GM12878 (cell line): Measurements from ENCODE around the gene NET1. TPM values are rescaled to one million over a fixed set of nuclear protein-coding genes. Genes with fewer than 3 reads are reported as not detected.

ENCODE experiments used
- ATAC-seq: fragments of 200-7000 bp; cut with Tn5 transposase; 3 replicates; pipeline ENCODE4 v1.9.1; 2020; ENCODE audit warnings: mild to moderate bottlenecking, moderate library complexity
- BruUV-seq: library from RNA; stranded (reverse); fragments of 400-500 nt; replicated peaks from 2 replicates; lab custom pipeline; 2021; lab: Mats Ljungman, UMichigan
- CTCF ChIA-PET: fragments of 300-600 bp; sonication (Branson Sonifier 250); formaldehyde crosslinking; extraction: SDS; loops from one replicate; lab custom pipeline; 2021; ENCODE audit warnings: inconsistent platforms; lab: Yijun Ruan, JAX
- POLR2A ChIA-PET: fragments of 350-600 bp; formaldehyde crosslinking; extraction: SDS; loops from one replicate; lab custom pipeline; 2021; ENCODE audit warnings: inconsistent platforms; lab: Charles Lee
- RAD21 ChIA-PET: fragments of 300-600 bp; sonication (Branson Sonifier 250); formaldehyde crosslinking; loops from one replicate; lab custom pipeline; 2023; ENCODE audit warnings: antibody characterized with exemption; ENCODE audit not compliant: unreplicated experiment; lab: Charles Lee
- SMC1A ChIA-PET: fragments of 300-600 bp; sonication (Branson Sonifier 250); formaldehyde crosslinking; loops from one replicate; lab custom pipeline; 2023; ENCODE audit not compliant: unreplicated experiment, uncharacterized antibody; lab: Charles Lee
- DNase-seq: peaks from one replicate; pipeline ENCODE4 v3.0.0-alpha.2; 2011; ENCODE audit warnings: low read depth, low spot score
- FAIRE-seq: peaks from 3 replicates; lab custom pipeline; 2011; peaks lifted over from hg19 to GRCh38; lab: Jason Lieb, UNC
- H2AFZ ChIP-seq: 2 replicates; pipeline ENCODE4 v1.6.0; 2011; ENCODE audit warnings: low read depth, low read length, control low read depth; ENCODE audit not compliant: control insufficient read depth
- H3K27ac ChIP-seq: 2 replicates; pipeline ENCODE4 v1.5.1; 2011; ENCODE audit warnings: control low read depth; ENCODE audit not compliant: control insufficient read depth, insufficient read depth
- H3K27me3 ChIP-seq, 2 experiments: replicated peaks in 1 of 2; 2 replicates each; pipeline versions ENCODE4 v1.6.0 to v1.6.1; 2011; ENCODE audit warnings: low read length in 1 of 2; ENCODE audit not compliant: control insufficient read depth in 2 of 2, insufficient read depth in 2 of 2
- H3K36me3 ChIP-seq, 2 experiments: 2 replicates each; pipeline ENCODE4 v1.5.1; 2011; ENCODE audit warnings: low read length in 1 of 2; ENCODE audit not compliant: control insufficient read depth in 2 of 2, insufficient read depth in 2 of 2
- H3K4me1 ChIP-seq: 2 replicates; pipeline ENCODE4 v1.6.1; 2011; ENCODE audit warnings: mild to moderate bottlenecking, low read length, moderate library complexity, mixed read lengths; ENCODE audit not compliant: control insufficient read depth, insufficient read depth
- H3K4me2 ChIP-seq: 2 replicates; pipeline ENCODE4 v1.6.0; 2011; ENCODE audit warnings: control low read depth; ENCODE audit not compliant: control insufficient read depth, insufficient read depth
- H3K4me3 ChIP-seq: fragments of 200-600 bp; sonication (generic); 2 replicates; pipeline ENCODE4 v1.5.1; 2016
- H3K79me2 ChIP-seq: 2 replicates; pipeline ENCODE4 v1.6.0; 2011; ENCODE audit warnings: low read length; ENCODE audit not compliant: control insufficient read depth, insufficient read depth
- H3K9ac ChIP-seq: 2 replicates; pipeline ENCODE4 v1.8.0; 2011; ENCODE audit warnings: low read length, control low read depth, mixed read lengths; ENCODE audit not compliant: control insufficient read depth, insufficient read depth
- H3K9me3 ChIP-seq: replicated peaks from 3 replicates; pipeline ENCODE4 v1.5.1; 2011; ENCODE audit warnings: mild to moderate bottlenecking, low read length; ENCODE audit not compliant: control insufficient read depth, insufficient read depth
- H4K20me1 ChIP-seq: 2 replicates; pipeline ENCODE4 v1.6.0; 2011; ENCODE audit not compliant: control insufficient read depth, insufficient read depth
- BACH1 ChIP-seq: fragments of 450-650 bp; IDR thresholded peaks from 2 replicates; pipeline ENCODE4 v1.6.1; 2017; ENCODE audit warnings: mild to moderate bottlenecking, borderline replicate concordance
- BCL11A ChIP-seq: IDR thresholded peaks from 2 replicates; pipeline ENCODE4 v1.6.1; 2011; ENCODE audit warnings: low read depth, low read length
- BHLHE40 ChIP-seq, 2 experiments: fragments of 450-650 bp in 1 of 2; IDR thresholded peaks; 2 replicates each; pipeline ENCODE4 v1.6.1; 2011 to 2017; ENCODE audit warnings: low read depth in 2 of 2, borderline replicate concordance in 1 of 2, improper control_type of control experiment in 1 of 2, low read length in 1 of 2, mild to moderate bottlenecking in 1 of 2
- BRCA1 ChIP-seq: IDR thresholded peaks from 2 replicates; pipeline ENCODE4 v1.6.1; 2011; ENCODE audit warnings: low read depth, low read length, improper control_type of control experiment
- CREM ChIP-seq: IDR thresholded peaks from 2 replicates; pipeline ENCODE4 v1.6.1; 2014; ENCODE audit warnings: antibody characterized with exemption, low read depth
- HSF1 ChIP-seq: fragments of 150-350 bp; IDR thresholded peaks from 2 replicates; pipeline ENCODE4 v1.6.1; 2014; ENCODE audit warnings: mild to moderate bottlenecking, low read depth, low read length
- KAT2A ChIP-seq: conservative IDR thresholded peaks from 2 replicates; pipeline ENCODE4 v1.6.1; 2011; ENCODE audit warnings: low read depth, low read length; ENCODE audit not compliant: control insufficient read depth
- NFYB ChIP-seq: IDR thresholded peaks from 2 replicates; pipeline ENCODE4 v1.6.1; 2011; ENCODE audit warnings: low read depth, mild to moderate bottlenecking, low read length, improper control_type of control experiment, moderate library complexity; ENCODE audit not compliant: insufficient read depth
- NKRF ChIP-seq: fragments of 450-650 bp; conservative IDR thresholded peaks from 2 replicates; pipeline ENCODE4 v1.6.1; 2017; ENCODE audit warnings: mild to moderate bottlenecking, moderate library complexity
- TCF7 ChIP-seq: IDR thresholded peaks from 2 replicates; pipeline ENCODE4 v1.6.1; 2014; ENCODE audit warnings: antibody characterized with exemption, borderline replicate concordance
- WGBS: methylation state at CpG from one replicate; pipeline ENCODE4 v1.1.6; 2016; ENCODE audit warnings: low lambda C conversion rate; ENCODE audit not compliant: insufficient replicate concordance, insufficient coverage; ENCODE audit errors: missing lambda C conversion rate; 5-methylcytosine and 5-hydroxymethylcytosine counted together
- in situ Hi-C: fragments of 300-500 bp; cut with MboI; formaldehyde crosslinking; loops from 9 replicates; pipeline ENCODE4 v1.14.3; 2018; ENCODE audit warnings: mixed read lengths
- intact Hi-C: fragments of 100-400 bp; cut with micrococcal nuclease; formaldehyde crosslinking; loops from one replicate; pipeline ENCODE4 v1.14.2; 2022; ENCODE audit not compliant: unreplicated experiment
- polyA plus RNA-seq, 11 experiments: library from polyadenylated mRNA; depleted of rRNA in 4 of 11; unstranded in 6 of 11; stranded (reverse) in 5 of 11; fragments of >200 nt; fragmentation: Nextera tagmentation in 4 of 11; fragmentation: Illumina TruSeq in 1 of 11; extraction: Ambion mirVana in 4 of 11; extraction: Trizol in 1 of 11; gene quantifications; 1 replicate in 1 of 11; 2 replicates in 10 of 11; pipeline versions ENCODE4 v1.2.1 to v1.2.3, GENCODE V29; 2011 to 2016; ENCODE audit warnings: inconsistent platforms in 2 of 11, missing spikeins in 2 of 11, low read depth in 1 of 11
- total RNA-seq, 4 experiments: library from RNA; depleted of rRNA in 3 of 4; stranded (reverse); fragments of >200 nt in 3 of 4; fragmentation: Illumina TruSeq in 1 of 4; extraction: Trizol in 1 of 4; gene quantifications; 2 replicates each; pipeline versions ENCODE4 v1.2.1 to v1.2.3, GENCODE V29; 2013 to 2021

The NET1 gene
- total and polyA plus RNA-seq, 10 of the 15 experiments (the other 5 are each of a cell fraction or from before 2014, with no cell fraction given), result 6.5 to 22.7 (median 18.4) TPM

GRCh38 chr10:5458425-5458824, 46.1 kb downstream of the NET1 start:
- TF ChIP-seq BRCA1 (no peak), NFYB (no peak), BHLHE40 (IDR thresholded peaks at IDR 0.05; ENCODE audit: borderline replicate concordance in 1 of 2, low read depth in 2 of 2, low read length in 1 of 2) (no peak), CREM (no peak)
- intact Hi-C loops, result no loop called here
- in situ Hi-C loops, result no loop called here
- no TSS peak for BruUV-seq
- no peaks in the 10 kb centered on the region for H3K9me3 ChIP-seq
- no peak overlapping the region for H3K4me3 ChIP-seq
- DNase-seq (no peak), FAIRE-seq (no peak), ATAC-seq (no peak)
- H3K79me2 ChIP-seq, result no peaks in the 10 kb centered on the region
- 100% methylated on average over 1 of the region's 1 CpG for WGBS
- ChIA-PET CTCF (no interaction called here), POLR2A (no interaction called here), RAD21 (no interaction called here), SMC1A (no interaction called here)
- no peaks in the 10 kb centered on the region for H3K4me1 ChIP-seq
- no peak overlapping the region for H3K27ac ChIP-seq
- H3K36me3 ChIP-seq, result peaks cover 5 to 17% of the 10 kb centered on the region in 2 experiments
- H3K4me2 ChIP-seq, result no peak overlapping the region
- no peaks in the 10 kb centered on the region for H4K20me1 ChIP-seq
- H2AFZ ChIP-seq, result no peak overlapping the region
- no peaks in the 10 kb centered on the region for H3K27me3 ChIP-seq
- no peak overlapping the region for H3K9ac ChIP-seq

DNA sequence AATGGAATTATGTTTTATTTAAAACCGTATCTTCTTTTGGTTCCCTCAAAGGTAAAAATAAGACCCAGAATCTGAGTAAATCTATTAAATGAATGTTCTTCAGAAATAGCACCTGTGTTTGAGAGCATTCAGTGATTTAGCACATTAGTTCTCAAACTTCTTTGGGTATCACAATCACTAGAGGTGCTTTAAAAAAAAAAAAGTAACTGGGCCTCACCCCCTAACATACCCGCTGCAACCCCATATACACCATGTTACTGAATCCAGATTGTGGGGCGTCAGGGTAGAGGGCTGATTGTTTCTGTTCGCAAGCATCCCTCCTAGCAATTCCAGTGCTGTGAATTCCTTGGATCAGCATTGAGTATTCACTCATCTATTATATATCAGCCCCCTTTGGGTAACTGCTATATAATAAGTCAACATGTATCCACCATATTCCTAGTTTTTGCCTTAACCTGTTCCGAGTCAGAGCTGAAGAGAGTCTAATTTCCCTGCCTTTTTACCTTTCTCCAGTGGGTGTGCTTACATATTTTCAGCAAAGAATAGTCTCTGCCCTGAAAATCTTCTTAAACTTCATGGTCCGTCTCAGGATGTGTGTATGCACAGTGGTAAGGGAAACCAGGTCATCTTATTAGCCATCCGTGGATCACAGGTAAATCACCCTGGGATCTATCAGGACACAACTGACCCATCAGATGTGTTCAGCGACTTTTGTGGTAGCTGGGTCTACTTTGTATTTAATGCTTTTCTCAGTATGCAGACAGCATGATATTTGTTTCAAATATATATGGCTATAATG, 46.8 kb downstream of the NET1 start:
- ChIA-PET SMC1A (no interaction called here), RAD21 (interaction anchor here (1.3 kb wide), 1 partner anchor 164 kb away, joined by 4 read pairs; no protein-coding TSS in a partner anchor), CTCF (interaction anchor here (1.0 to 1.1 kb wide), 2 partner anchors 16 to 164 kb away, joined by 3 to 4 read pairs; no protein-coding TSS in a partner anchor), POLR2A (no interaction called here)
- Histone ChIP-seq H3K4me3 (no peak overlapping the region), H3K4me1 (no peaks in the 10 kb centered on the region), H2AFZ (no peak overlapping the region), H3K9me3 (no peaks in the 10 kb centered on the region), H3K27me3 (no peaks in the 10 kb centered on the region), H3K4me2 (no peak overlapping the region), H4K20me1 (no peaks in the 10 kb centered on the region), H3K36me3 (peaks cover 5 to 10% of the 10 kb centered on the region in 2 experiments), H3K27ac (no peak overlapping the region), H3K79me2 (no peaks in the 10 kb centered on the region), H3K9ac (no peak overlapping the region)
- TF ChIP-seq BCL11A, result no peak
- TF ChIP-seq TCF7, result no peak
- TF ChIP-seq NKRF, result no peak
- TF ChIP-seq BRCA1, result no peak
- TF ChIP-seq BACH1, result no peak
- TF ChIP-seq KAT2A, result no peak
- TF ChIP-seq HSF1, result no peak
- BruUV-seq, result no TSS peak
- in situ Hi-C loops (no loop called here), intact Hi-C loops (no loop called here)
- FAIRE-seq (no peak), ATAC-seq (no peak), DNase-seq (no peak)
- 85% methylated on average over 8 of the region's 8 CpGs for whole genome bisulfite sequencing
